Activated CD4-positive, alpha-beta T cell treated with anti-CD3 and anti-CD28 coated beads, Interleukin-2, amount 10 ng/mL, durations not matched to agents 7 days and 5 days (primary cell): ENCODE measurements around the gene PRSS21. TPM values are rescaled to one million over a fixed set of nuclear protein-coding genes. Genes with fewer than 3 reads are reported as not detected.

Experiments used
- CTCF ChIA-PET: fragments of 350-600 bp; sonication (Branson Sonifier 250); formaldehyde crosslinking; loops from one replicate; lab custom pipeline; 2021; ENCODE audit warnings: antibody characterized with exemption; lab: Charles Lee
- POLR2A ChIA-PET: fragments of 350-600 bp; sonication (Branson Sonifier 250); formaldehyde crosslinking; loops from one replicate; lab custom pipeline; 2021; ENCODE audit warnings: antibody characterized with exemption; lab: Charles Lee
- DNase-seq: peaks from one replicate; pipeline ENCODE4 v3.0.0-alpha.2; 2020
- H3K27ac Mint-ChIP-seq: one replicate; pipeline ENCODE4 v1.8.0; 2021; ENCODE audit warnings: mild to moderate bottlenecking, moderate library complexity, mixed read lengths
- H3K27me3 Mint-ChIP-seq: one replicate; pipeline ENCODE4 v1.8.0; 2021; ENCODE audit warnings: mixed read lengths
- H3K36me3 Mint-ChIP-seq: one replicate; pipeline ENCODE4 v1.8.0; 2021; ENCODE audit warnings: low read depth, mixed read lengths
- H3K4me1 Mint-ChIP-seq: one replicate; pipeline ENCODE4 v1.8.0; 2021; ENCODE audit warnings: mixed read lengths
- H3K4me3 Mint-ChIP-seq: one replicate; pipeline ENCODE4 v1.8.0; 2021; ENCODE audit warnings: mild to moderate bottlenecking, moderate library complexity, mixed read lengths
- H3K9me3 Mint-ChIP-seq: one replicate; pipeline ENCODE4 v1.8.0; 2021; ENCODE audit warnings: mixed read lengths
- total RNA-seq, 2 experiments: library from RNA; stranded (reverse); gene quantifications; one replicate each; pipeline ENCODE4 v1.2.3, GENCODE V29; 2021

Gene PRSS21
- total RNA-seq, 2 experiments from 2014 or later, result 0.27 to 0.67 TPM

DNA sequence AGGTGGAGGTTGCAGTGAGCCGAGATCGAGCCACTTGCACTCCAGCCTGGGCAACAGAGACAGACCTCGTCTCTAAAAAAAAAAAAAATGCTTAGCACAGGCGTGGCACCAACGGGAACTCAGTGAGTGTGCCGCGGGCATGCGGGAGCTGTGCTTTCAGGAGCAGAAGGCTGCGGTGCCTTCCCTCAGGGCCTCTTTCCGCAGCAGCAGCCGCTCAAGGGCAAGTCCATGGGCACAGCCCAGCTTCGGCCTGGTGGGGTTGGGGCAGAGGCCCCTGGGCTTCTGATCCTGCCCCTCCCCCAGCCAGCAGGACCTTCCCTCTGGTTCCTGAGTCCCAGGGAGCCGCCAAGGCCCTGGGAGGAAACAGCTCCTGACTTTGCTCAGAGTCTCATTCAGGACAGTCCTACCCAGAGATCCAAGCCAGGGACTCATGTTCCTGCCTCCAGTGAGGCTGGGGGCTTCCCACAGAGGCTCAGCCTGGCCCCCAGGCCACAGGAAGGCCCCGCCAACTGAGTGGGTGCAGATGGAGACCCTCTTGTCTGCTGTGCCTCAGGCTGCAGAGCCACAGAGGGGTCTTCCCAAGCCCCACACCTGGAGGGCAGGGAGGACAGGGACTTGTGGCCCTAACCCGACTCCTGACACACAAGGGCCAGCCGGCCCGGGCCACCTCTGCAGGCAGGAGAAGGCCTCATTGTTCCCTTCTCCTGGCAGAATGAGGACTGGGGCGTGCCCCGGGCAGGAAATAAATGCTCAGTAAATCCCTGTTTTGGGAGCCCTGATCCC lies 9.7 kb downstream of the PRSS21 start:
- H3K27me3 Mint-ChIP-seq, result peaks cover 3% of the 10 kb centered on the region
- H3K27ac Mint-ChIP-seq, result no peak overlapping the region
- no peak for DNase-seq
- H3K9me3 Mint-ChIP-seq, result no peaks in the 10 kb centered on the region
- no peak overlapping the region for H3K4me3 Mint-ChIP-seq
- ChIA-PET CTCF (interaction anchor here (2.8 kb wide), 1 partner anchor 12 kb away, joined by 9 read pairs; no protein-coding TSS in a partner anchor), POLR2A (no interaction called here)
- H3K36me3 Mint-ChIP-seq, result no peaks in the 10 kb centered on the region
- H3K4me1 Mint-ChIP-seq, result no peaks in the 10 kb centered on the region

DNA sequence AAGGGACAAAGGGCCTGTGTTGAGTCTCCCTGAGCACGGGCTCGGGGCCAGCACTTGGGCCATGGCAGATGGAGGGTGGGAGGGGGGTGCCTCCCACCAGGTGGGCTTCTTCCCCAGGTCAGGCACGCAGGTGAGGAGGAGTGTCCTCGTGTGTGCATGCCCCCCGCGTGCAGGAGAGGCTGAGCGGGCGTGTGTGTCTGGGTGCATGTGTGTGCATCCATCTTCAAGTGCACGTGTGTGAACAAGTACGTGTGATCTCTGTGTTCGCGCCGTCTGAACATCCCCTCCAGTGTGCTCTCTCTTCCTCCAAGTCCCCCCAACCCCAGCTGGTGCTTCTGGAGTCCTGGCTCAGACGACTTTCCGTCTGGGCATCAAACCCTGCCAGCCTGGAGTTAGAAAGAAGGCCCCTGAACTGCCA lies 10.3 kb downstream of the PRSS21 start:
- Mint-ChIP-seq H3K9me3 (no peaks in the 10 kb centered on the region), H3K36me3 (no peaks in the 10 kb centered on the region), H3K4me3 (no peak overlapping the region), H3K27ac (no peak overlapping the region), H3K27me3 (no peaks in the 10 kb centered on the region), H3K4me1 (no peaks in the 10 kb centered on the region)
- CTCF ChIA-PET, result interaction anchor here (2.8 kb wide), 1 partner anchor 11 kb away, joined by 9 read pairs; no protein-coding TSS in a partner anchor
- POLR2A ChIA-PET, result no interaction called here
- DNase-seq, result no peak

DNA sequence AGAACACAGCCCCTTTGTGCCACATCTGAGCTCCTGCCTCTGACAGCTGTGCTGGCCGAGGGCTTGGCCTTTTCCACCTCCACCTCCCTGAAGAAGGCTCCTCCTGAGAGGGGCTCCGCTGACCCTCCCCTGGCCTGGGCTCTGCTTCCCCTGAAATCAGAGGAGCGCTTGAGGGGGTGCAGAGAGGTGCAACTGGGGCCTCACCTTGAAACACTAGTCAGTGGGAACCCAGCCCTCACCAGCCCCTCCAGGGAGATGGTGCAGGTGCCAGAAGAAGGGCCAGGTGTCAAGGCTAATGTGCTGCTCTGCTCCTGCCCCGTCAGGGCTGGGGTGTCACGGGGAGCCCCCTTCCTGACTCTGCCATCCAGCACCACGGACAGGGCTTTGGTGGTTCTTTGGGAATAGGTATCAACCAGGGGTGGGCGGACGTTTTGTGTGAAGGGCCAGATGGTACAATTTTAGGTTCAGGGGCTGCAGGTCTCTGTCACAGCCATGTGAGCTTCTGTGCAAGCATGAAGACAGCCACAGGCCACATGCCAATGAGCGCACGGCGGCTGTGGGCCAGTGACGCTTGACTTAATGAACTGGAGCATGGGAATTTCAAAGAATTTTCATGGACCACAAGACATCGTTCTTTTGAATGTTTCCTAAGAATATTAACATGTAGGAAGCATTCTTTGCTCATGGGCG lies 10.9 kb downstream of the PRSS21 start:
- Mint-ChIP-seq H3K4me1 (no peaks in the 10 kb centered on the region), H3K27me3 (peaks cover 2% of the 10 kb centered on the region), H3K36me3 (no peaks in the 10 kb centered on the region), H3K9me3 (no peaks in the 10 kb centered on the region), H3K4me3 (no peak overlapping the region), H3K27ac (no peak overlapping the region)
- POLR2A ChIA-PET, result no interaction called here
- CTCF ChIA-PET, result interaction anchor here (1.5 to 2.8 kb wide), 2 partner anchors 11 kb away, joined by 6 to 9 read pairs; no protein-coding TSS in a partner anchor
- DNase-seq, result no peak

DNA sequence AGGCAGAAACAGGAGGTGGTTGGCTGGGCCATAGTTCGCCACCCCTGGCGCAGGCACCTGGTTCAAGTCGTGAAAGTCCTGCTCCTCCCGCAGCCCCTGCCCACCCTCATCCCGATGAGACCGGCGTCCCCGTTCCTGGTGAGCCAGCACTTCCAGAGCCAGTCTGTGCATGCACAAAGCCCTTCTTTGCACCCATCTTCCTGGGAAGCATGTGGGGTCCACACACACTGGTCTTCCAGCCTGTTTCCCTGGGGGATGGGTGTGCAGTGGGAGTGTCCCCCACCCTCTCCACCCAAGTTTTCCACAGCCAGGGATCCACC lies 11.4 kb downstream of the PRSS21 start:
- no peak for DNase-seq
- Mint-ChIP-seq H3K27me3 (peaks cover 2% of the 10 kb centered on the region), H3K4me3 (no peak overlapping the region), H3K9me3 (no peaks in the 10 kb centered on the region), H3K27ac (no peak overlapping the region), H3K4me1 (no peaks in the 10 kb centered on the region), H3K36me3 (no peaks in the 10 kb centered on the region)
- ChIA-PET CTCF (interaction anchor here (1.5 kb wide), 1 partner anchor 11 kb away, joined by 6 read pairs; no protein-coding TSS in a partner anchor), POLR2A (no interaction called here)

DNA sequence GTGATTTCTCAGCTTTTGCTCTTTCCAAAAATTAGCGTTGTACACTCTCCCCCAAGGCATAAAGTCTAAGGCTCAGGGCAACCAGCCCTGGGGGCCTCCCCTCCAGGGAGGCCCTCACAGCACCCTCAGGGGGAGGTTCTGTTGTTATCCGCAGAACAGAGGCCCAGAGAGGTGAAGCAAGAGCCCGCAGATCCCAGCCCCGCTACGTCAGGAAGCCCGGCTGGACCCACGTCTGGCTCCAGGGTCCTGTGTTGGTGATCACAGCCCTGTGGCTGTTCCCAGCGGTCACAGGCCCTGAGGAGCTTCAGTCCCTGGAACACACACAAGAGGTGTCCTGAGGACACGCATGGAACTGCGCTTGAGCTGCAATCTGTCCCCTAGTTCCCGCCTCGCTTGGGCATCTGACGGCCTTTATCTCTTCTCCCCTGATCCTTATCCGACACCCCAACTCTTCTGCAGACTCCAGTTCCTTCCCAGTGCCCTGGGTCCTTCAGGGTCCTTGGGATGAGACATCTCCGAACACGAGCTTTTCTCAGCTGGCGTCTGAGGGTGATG lies 11.9 kb downstream of the PRSS21 start:
- H3K27ac Mint-ChIP-seq, result no peak overlapping the region
- no peak overlapping the region for H3K4me3 Mint-ChIP-seq
- H3K36me3 Mint-ChIP-seq, result no peaks in the 10 kb centered on the region
- POLR2A ChIA-PET, result no interaction called here
- H3K4me1 Mint-ChIP-seq, result no peaks in the 10 kb centered on the region
- CTCF ChIA-PET, result interaction anchor here (1.5 kb wide), 1 partner anchor 10 kb away, joined by 6 read pairs; no protein-coding TSS in a partner anchor
- no peaks in the 10 kb centered on the region for H3K9me3 Mint-ChIP-seq
- peaks cover 2% of the 10 kb centered on the region for H3K27me3 Mint-ChIP-seq
- DNase-seq, result no peak

DNA sequence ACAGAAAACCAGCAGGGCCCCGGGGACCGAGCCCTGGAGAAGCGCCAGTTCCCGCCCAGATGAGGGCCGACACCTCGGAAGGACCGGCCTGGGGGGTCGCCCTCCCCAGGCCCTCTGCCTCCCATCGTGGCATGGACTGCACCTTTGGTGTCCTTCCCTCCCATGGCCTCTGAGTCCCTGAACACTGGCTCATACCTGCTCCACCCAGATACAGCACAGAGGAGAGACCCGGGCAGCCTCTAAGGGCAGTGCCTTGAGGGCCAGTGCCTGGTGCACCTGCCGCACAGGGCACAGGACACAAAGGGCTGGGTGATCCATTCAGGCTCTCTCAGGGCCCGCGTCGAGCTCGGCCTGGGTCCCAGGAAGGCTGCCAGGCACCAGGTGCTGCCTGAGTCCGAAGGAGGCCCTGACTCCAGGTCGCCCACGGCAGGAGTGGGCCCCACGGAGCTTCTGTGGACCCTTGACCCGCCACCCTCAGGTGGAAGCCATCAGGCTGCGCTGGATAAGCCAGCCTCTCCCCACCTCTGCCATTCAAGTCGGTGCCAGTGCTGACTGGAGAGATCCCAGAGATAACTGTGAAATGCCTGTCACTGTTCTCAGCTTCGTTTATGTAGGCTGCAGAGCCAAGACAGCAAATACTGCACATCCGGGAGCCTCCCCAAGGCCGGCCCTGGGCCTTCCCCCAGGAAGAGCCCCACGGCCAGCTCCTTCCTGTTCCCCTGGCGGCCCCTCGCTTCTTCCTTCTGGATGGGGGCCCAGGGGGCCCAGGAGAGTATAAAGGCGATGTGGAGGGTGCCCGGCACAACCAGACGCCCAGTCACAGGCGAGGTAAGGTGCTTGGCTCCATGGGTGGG lies 12.7 kb downstream of the PRSS21 start, which contains the start of gene ZG16B:
TSS of gene ZG16B (plus strand) at position 803 of the 854 bp plus-strand sequence. CDS start 139 bp downstream, outside the sequence.
- POLR2A ChIA-PET, result no interaction called here
- no peak within 1 kb of the TSS for H3K4me3 Mint-ChIP-seq
- no peaks in the 10 kb centered on the region for H3K36me3 Mint-ChIP-seq
- H3K27me3 Mint-ChIP-seq, result peaks cover 4% of the 10 kb centered on the region
- no peaks in the 10 kb centered on the region for H3K4me1 Mint-ChIP-seq
- H3K9me3 Mint-ChIP-seq, result no peaks in the 10 kb centered on the region
- H3K27ac Mint-ChIP-seq, result peak within 1 kb of the TSS; percentile 41
- CTCF ChIA-PET, result interaction anchor here (1.2 to 1.9 kb wide), 3 partner anchors 9 to 39 kb away, joined by 3 to 6 read pairs (median 6); no protein-coding TSS in a partner anchor
- no peak for DNase-seq

DNA sequence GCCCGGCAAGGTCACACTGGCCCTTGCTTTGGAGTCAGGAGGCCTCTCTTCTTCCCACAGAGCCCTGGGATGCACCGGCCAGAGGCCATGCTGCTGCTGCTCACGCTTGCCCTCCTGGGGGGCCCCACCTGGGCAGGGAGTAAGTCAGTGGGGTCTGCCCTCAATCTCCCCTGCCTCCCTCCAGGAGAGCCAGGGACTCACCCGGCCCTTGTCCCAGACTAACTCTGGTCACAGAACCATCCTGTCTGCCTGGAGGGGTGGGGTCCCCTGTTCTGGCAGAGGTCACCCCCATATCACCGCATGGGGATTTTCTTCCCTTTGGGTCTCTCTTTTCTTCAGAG lies 13.3 kb downstream of the PRSS21 start:
- no peak overlapping the region for H3K4me3 Mint-ChIP-seq
- peaks cover 5% of the 10 kb centered on the region for H3K27me3 Mint-ChIP-seq
- no peaks in the 10 kb centered on the region for H3K4me1 Mint-ChIP-seq
- CTCF ChIA-PET, result interaction anchor here (1.1 to 1.9 kb wide), 3 partner anchors 9 to 90 kb away, joined by 3 to 6 read pairs (median 3); no protein-coding TSS in a partner anchor
- H3K9me3 Mint-ChIP-seq, result no peaks in the 10 kb centered on the region
- DNase-seq, result no peak
- H3K27ac Mint-ChIP-seq, result peak overlapping the region; percentile 41
- no peaks in the 10 kb centered on the region for H3K36me3 Mint-ChIP-seq
- POLR2A ChIA-PET, result no interaction called here

DNA sequence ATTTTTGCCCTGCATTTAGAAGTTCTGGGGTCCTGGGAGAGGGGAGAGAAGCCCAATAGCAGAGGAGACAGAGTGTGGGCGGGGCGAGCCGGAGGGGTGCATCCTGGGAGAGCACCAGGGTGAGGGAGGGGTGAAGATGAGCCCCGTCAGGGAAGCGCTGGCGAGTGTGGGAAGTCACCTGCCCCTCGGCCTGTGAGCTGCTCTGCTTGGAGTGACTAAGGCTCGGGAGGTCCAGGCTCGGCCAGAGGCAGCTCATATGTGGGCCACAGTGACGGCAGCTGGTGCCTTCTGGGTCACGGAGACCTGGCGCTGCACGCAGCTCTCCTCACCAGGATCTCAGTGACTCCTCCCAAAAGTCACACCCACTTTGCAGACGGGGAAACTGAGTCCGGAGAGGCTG lies 14.2 kb downstream of the PRSS21 start:
- H3K27me3 Mint-ChIP-seq, result peaks cover 5% of the 10 kb centered on the region
- no peak overlapping the region for H3K4me3 Mint-ChIP-seq
- CTCF ChIA-PET, result interaction anchor here (1.1 to 1.9 kb wide), 2 partner anchors 8 to 89 kb away, joined by 3 to 6 read pairs; no protein-coding TSS in a partner anchor
- H3K36me3 Mint-ChIP-seq, result no peaks in the 10 kb centered on the region
- DNase-seq, result no peak
- H3K27ac Mint-ChIP-seq, result no peak overlapping the region
- no peaks in the 10 kb centered on the region for H3K4me1 Mint-ChIP-seq
- POLR2A ChIA-PET, result no interaction called here
- H3K9me3 Mint-ChIP-seq, result no peaks in the 10 kb centered on the region

DNA sequence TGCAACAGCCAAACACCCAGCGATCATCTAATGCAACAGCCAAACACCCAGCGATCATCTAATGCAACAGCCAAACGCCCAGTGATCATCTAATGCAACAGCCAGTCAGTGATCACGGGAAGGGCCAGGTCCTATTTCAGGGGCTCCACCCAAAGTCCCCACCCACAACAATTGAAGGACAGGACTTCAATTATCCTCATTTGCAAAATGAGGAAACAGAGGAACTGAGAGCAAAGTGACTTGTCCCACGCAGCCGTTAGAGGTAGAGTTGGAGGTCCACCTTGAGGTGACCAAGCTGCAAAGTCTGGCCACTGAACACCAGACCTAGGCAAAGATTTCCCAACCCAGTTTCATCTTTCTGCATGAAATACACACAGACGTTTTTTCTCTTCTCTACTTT lies 16.7 kb downstream of the PRSS21 start:
- CTCF ChIA-PET, result no interaction called here
- DNase-seq, result no peak
- H3K36me3 Mint-ChIP-seq, result no peaks in the 10 kb centered on the region

DNA sequence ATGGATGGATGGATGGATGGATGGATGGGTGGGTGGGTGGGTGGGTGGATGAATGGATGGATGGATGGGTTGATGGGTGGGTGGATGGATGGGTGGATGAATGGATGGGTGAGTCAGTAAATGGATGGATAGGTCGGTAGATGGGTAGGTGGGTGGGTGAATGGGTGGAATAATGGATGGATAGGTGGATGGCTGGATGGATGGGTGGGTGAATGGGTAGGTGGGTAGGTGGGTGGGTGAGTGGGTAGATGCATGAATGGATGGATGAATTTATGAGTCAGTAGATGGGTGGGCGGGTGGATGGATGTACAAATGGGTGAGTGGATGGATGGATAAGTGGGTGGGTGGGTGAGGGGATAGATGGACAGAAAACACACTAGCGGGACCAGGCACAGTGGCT lies 17.9 kb downstream of the PRSS21 start:
- H3K4me3 Mint-ChIP-seq, result no peak overlapping the region
- ChIA-PET POLR2A (no interaction called here), CTCF (interaction anchor here (0.7 kb wide), 1 partner anchor 1512 kb away, joined by 4 read pairs; no protein-coding TSS in a partner anchor)
- DNase-seq, result no peak
- no peaks in the 10 kb centered on the region for H3K36me3 Mint-ChIP-seq
- peaks cover 5% of the 10 kb centered on the region for H3K27me3 Mint-ChIP-seq
- no peaks in the 10 kb centered on the region for H3K9me3 Mint-ChIP-seq
- peaks cover 5% of the 10 kb centered on the region for H3K4me1 Mint-ChIP-seq
- no peak overlapping the region for H3K27ac Mint-ChIP-seq

More for the DNA sequence above, 16.7 kb downstream of the PRSS21 start:
- peaks cover 2% of the 10 kb centered on the region for H3K4me1 Mint-ChIP-seq
- H3K9me3 Mint-ChIP-seq, result no peaks in the 10 kb centered on the region
- no peak overlapping the region for H3K4me3 Mint-ChIP-seq
- no peak overlapping the region for H3K27ac Mint-ChIP-seq
- H3K27me3 Mint-ChIP-seq, result peaks cover 5% of the 10 kb centered on the region
- POLR2A ChIA-PET, result no interaction called here

DNA sequence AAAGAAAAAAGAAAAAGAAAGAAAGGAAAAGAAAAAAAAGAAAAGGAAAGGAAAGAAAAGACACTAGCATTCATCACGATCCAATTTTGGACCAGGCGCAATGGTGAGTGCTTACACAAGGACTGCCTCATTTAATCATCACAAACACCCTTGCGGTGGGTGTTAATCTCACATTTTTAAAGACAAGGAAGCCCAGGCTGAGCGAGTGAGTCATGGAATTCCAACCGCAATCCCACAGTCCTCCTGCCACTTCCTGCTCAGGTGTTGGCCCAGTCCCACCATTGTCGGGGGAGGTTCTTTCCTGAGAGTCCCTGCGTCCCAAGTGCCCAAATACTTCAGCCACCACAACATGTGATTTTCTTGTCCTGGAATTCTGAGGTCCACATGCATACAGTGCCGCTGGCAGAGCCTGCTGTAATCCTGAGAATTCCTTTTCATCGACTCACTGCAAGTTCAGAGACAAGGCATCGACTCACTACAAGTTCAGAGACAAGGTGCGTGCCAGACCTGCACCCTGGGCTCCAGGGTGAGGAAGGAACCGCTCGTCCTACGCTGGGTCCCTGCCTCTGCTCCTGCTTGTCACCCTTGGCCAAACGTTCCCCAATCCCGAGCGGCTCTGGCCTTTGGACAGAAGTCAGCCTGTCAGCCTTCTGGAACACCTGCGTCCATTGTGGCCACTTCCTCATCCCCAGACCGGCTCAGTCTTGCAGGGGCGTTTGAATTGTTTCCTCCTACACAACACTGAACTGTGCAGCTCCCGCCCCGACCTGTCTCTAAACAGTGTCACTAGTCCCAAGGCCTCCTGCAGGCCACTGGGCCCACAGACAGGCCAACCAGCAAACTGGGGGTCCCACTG lies 18.8 kb downstream of the PRSS21 start:
- no peak for DNase-seq
- Mint-ChIP-seq H3K4me1 (peaks cover 5% of the 10 kb centered on the region), H3K9me3 (no peaks in the 10 kb centered on the region), H3K4me3 (no peak overlapping the region), H3K36me3 (no peaks in the 10 kb centered on the region), H3K27me3 (peaks cover 5% of the 10 kb centered on the region), H3K27ac (no peak overlapping the region)
- POLR2A ChIA-PET, result interaction anchor here (0.5 kb wide), 1 partner anchor 1635 kb away, joined by 3 read pairs; no protein-coding TSS in a partner anchor
- CTCF ChIA-PET, result interaction anchor here (0.7 kb wide), 1 partner anchor 1513 kb away, joined by 4 read pairs; no protein-coding TSS in a partner anchor
